Panc1 (cell line): ENCODE measurements around the gene LYZL1.

Experiments
- CTCF ChIP-seq: fragments of 450-650 bp; IDR thresholded peaks from 2 replicates; pipeline ENCODE4 v1.5.1; 2017; ENCODE audit warnings: mild to moderate bottlenecking
- REST ChIP-seq, 2 experiments: IDR thresholded peaks; 2 replicates each; pipeline ENCODE4 v1.6.1; 2011 to 2012; ENCODE audit warnings: low read depth in 2 of 2, control low read depth in 1 of 2, low read length in 1 of 2, mild to moderate bottlenecking in 1 of 2, moderate library complexity in 1 of 2; ENCODE audit not compliant: insufficient read depth in 1 of 2
- SIN3A ChIP-seq: IDR thresholded peaks from 2 replicates; pipeline ENCODE4 v1.6.1; 2012; ENCODE audit warnings: low read depth, mild to moderate bottlenecking, low read length, moderate library complexity, borderline replicate concordance; ENCODE audit not compliant: insufficient read depth

- TF ChIP-seq CTCF, result no peak
- no peak for TF ChIP-seq SIN3A
- no peak for TF ChIP-seq REST (IDR thresholded peaks at IDR 0.05; ENCODE audit: insufficient read depth in 1 of 2, low read depth in 2 of 2, low read length in 1 of 2)
Observed at GRCh38 chr10:29317423-29318021, 28.7 kb downstream of the LYZL1 start.
